HepG2 (cell line): ENCODE measurements around the gene ZNF213. TPM values are rescaled to one million over a fixed set of nuclear protein-coding genes. Genes with fewer than 3 reads are reported as not detected.

Experiments used
- FOXA1 ChIP-seq, 2 experiments: fragments of 450-650 bp in 1 of 2; sonication (generic) in 1 of 2; formaldehyde crosslinking in 1 of 2; IDR thresholded peaks; 2 replicates each; pipeline versions ENCODE4 v1.4.0 to v1.6.1; 2016 to 2020; ENCODE audit warnings: missing genetic modification reagents in 1 of 2
- HNF1B ChIP-seq: sonication (generic); formaldehyde crosslinking; IDR thresholded peaks from 2 replicates; pipeline ENCODE4 v1.5.1; 2020; ENCODE audit warnings: mild to moderate bottlenecking, moderate library complexity, missing genetic modification reagents
- MAX ChIP-seq: IDR thresholded peaks from 2 replicates; pipeline ENCODE4 v1.6.1; 2012; ENCODE audit warnings: inconsistent platforms
- NFE2L1 ChIP-seq: sonication (generic); formaldehyde crosslinking; IDR thresholded peaks from 2 replicates; pipeline ENCODE4 v1.4.0; 2020; ENCODE audit warnings: missing genetic modification reagents, mild to moderate bottlenecking, borderline replicate concordance
- NR0B2 ChIP-seq: sonication (generic); formaldehyde crosslinking; IDR thresholded peaks from 2 replicates; pipeline ENCODE4 v1.4.0; 2020; ENCODE audit warnings: mild to moderate bottlenecking, missing genetic modification reagents
- NR1H2 ChIP-seq: sonication (generic); formaldehyde crosslinking; IDR thresholded peaks from 2 replicates; pipeline ENCODE4 v1.8.1; 2022; ENCODE audit warnings: low read depth, missing genetic modification reagents, borderline replicate concordance
- SNAPC2 ChIP-seq: sonication (generic); formaldehyde crosslinking; IDR thresholded peaks from 2 replicates; pipeline ENCODE4 v1.8.1; 2022; ENCODE audit warnings: mild to moderate bottlenecking, missing genetic modification reagents
- TMF1 ChIP-seq: sonication (generic); formaldehyde crosslinking; IDR thresholded peaks from 2 replicates; pipeline ENCODE4 v1.8.1; 2022; ENCODE audit warnings: low read depth, missing genetic modification reagents
- ZBTB21 ChIP-seq: sonication (generic); formaldehyde crosslinking; IDR thresholded peaks from 2 replicates; pipeline ENCODE4 v1.4.0; 2020; ENCODE audit warnings: missing genetic modification reagents
- ZNF121 ChIP-seq: sonication (generic); formaldehyde crosslinking; IDR thresholded peaks from 2 replicates; pipeline ENCODE4 v1.5.0; 2020; ENCODE audit warnings: mild to moderate bottlenecking, missing genetic modification reagents
- ZNF263 ChIP-seq: sonication (generic); formaldehyde crosslinking; IDR thresholded peaks from 2 replicates; pipeline ENCODE4 v1.4.0; 2020; ENCODE audit warnings: missing genetic modification reagents
- ZNF317 ChIP-seq: sonication (generic); formaldehyde crosslinking; IDR thresholded peaks from 2 replicates; pipeline ENCODE4 v1.5.0; 2020; ENCODE audit warnings: mild to moderate bottlenecking, missing genetic modification reagents
- ZNF430 ChIP-seq: sonication (generic); formaldehyde crosslinking; IDR thresholded peaks from 2 replicates; pipeline ENCODE4 v1.9.0; 2021; ENCODE audit warnings: mild to moderate bottlenecking, missing genetic modification reagents
- ZNF501 ChIP-seq: sonication (generic); formaldehyde crosslinking; IDR thresholded peaks from 2 replicates; pipeline ENCODE4 v1.5.1; 2020; ENCODE audit warnings: mild to moderate bottlenecking, moderate library complexity, missing genetic modification reagents
- ZNF512 ChIP-seq: sonication (generic); formaldehyde crosslinking; IDR thresholded peaks from 2 replicates; pipeline ENCODE4 v1.4.0; 2020; ENCODE audit warnings: mild to moderate bottlenecking, missing genetic modification reagents
- ZNF619 ChIP-seq: sonication (generic); formaldehyde crosslinking; IDR thresholded peaks from 2 replicates; pipeline ENCODE4 v1.4.0; 2020; ENCODE audit warnings: mild to moderate bottlenecking, missing genetic modification reagents
- polyA plus RNA-seq, 8 experiments: library from polyadenylated mRNA; depleted of rRNA in 3 of 8; stranded (reverse) in 7 of 8; unstranded in 1 of 8; fragments of >200 nt; fragmentation: Illumina TruSeq in 4 of 8; extraction: Trizol in 4 of 8; gene quantifications; 2 replicates each; pipeline versions ENCODE4 v1.2.1 to v1.2.3, GENCODE V29; 2011 to 2016; ENCODE audit warnings: low read depth in 4 of 8, missing spikeins in 1 of 8, mixed read lengths in 1 of 8; ENCODE audit not compliant: insufficient read depth in 1 of 8
- total RNA-seq, 5 experiments: library from RNA; depleted of rRNA; stranded (reverse); fragments of >200 nt; fragmentation: Illumina TruSeq; extraction: Trizol; gene quantifications; 2 replicates each; pipeline ENCODE4 v1.2.3, GENCODE V29; 2016; ENCODE audit warnings: low read depth in 1 of 5
- TF ChIP-seq, protein P1 (sequence below): sonication (generic); formaldehyde crosslinking; IDR thresholded peaks from 2 replicates; pipeline ENCODE4 v1.8.1; 2023; ENCODE audit warnings: mild to moderate bottlenecking, moderate library complexity, missing genetic modification reagents
- TF ChIP-seq, protein P2 (sequence below): sonication (generic); formaldehyde crosslinking; IDR thresholded peaks from 2 replicates; pipeline ENCODE4 v1.4.0; 2020; ENCODE audit warnings: missing genetic modification reagents
- TF ChIP-seq, protein P3 (sequence below): sonication (generic); formaldehyde crosslinking; IDR thresholded peaks from 2 replicates; pipeline ENCODE4 v1.4.0; 2020; ENCODE audit warnings: missing genetic modification reagents

Gene ZNF213
- total and polyA plus RNA-seq, 2 of the 13 experiments (the other 11 are each of a cell fraction or from before 2014, with no cell fraction given) = 0.59 to 0.97 TPM

GRCh38 chr16:3188925-3189825 lies 54.3 kb downstream of the ZNF213 start (continued):
- peak; percentile 39; the same call in 1 of the 2 replicates for TF ChIP-seq ZNF512 (CRISPR knock-in tag)
- TF ChIP-seq NR1H2 = no peak
- TF ChIP-seq, protein P1, sequence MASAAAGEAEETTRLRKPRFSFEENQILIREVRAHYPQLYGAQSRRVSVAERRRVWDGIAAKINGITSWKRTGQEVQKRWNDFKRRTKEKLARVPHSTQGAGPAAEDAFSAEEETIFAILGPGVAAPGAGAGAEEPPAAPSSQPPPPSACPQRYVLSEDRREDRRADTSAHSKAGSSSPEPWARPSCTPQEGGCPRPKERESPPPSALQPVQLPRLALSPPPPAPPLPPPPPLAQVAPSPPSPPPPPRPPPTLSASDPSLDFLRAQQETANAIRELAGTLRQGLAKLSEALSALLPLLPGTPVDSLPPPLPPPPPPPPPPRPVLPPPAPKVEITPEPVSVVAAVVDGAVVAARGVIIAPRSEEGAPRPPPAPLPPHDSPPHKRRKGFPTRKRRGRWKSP (CRISPR knock-in tag) = peak; percentile 41; the same call in 1 of the 2 replicates
- TF ChIP-seq ZNF263 = peak; percentile 41; the same call in 1 of the 2 replicates
- TF ChIP-seq, protein P2, sequence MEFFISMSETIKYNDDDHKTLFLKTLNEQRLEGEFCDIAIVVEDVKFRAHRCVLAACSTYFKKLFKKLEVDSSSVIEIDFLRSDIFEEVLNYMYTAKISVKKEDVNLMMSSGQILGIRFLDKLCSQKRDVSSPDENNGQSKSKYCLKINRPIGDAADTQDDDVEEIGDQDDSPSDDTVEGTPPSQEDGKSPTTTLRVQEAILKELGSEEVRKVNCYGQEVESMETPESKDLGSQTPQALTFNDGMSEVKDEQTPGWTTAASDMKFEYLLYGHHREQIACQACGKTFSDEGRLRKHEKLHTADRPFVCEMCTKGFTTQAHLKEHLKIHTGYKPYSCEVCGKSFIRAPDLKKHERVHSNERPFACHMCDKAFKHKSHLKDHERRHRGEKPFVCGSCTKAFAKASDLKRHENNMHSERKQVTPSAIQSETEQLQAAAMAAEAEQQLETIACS (CRISPR knock-in tag) = no peak
- TF ChIP-seq, protein P3, sequence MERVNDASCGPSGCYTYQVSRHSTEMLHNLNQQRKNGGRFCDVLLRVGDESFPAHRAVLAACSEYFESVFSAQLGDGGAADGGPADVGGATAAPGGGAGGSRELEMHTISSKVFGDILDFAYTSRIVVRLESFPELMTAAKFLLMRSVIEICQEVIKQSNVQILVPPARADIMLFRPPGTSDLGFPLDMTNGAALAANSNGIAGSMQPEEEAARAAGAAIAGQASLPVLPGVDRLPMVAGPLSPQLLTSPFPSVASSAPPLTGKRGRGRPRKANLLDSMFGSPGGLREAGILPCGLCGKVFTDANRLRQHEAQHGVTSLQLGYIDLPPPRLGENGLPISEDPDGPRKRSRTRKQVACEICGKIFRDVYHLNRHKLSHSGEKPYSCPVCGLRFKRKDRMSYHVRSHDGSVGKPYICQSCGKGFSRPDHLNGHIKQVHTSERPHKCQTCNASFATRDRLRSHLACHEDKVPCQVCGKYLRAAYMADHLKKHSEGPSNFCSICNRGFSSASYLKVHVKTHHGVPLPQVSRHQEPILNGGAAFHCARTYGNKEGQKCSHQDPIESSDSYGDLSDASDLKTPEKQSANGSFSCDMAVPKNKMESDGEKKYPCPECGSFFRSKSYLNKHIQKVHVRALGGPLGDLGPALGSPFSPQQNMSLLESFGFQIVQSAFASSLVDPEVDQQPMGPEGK (CRISPR knock-in tag) = peak; percentile 77
- TF ChIP-seq ZNF317 (CRISPR knock-in tag) = peak; percentile 36; the same call in 1 of the 2 replicates
- peak; percentile 79 for TF ChIP-seq MAX
- TF ChIP-seq ZNF619 = peak; percentile 65
- TF ChIP-seq ZBTB21 (CRISPR knock-in tag) = 0 out of 2 replicates have a peak, but pooled peaks have one; percentile 1
- no peak for TF ChIP-seq FOXA1 (IDR thresholded peaks at IDR 0.05)
- no peak for TF ChIP-seq FOXA1 (CRISPR knock-in tag; IDR thresholded peaks at IDR 0.05)
- TF ChIP-seq NR0B2 = 0 out of 2 replicates have a peak, but pooled peaks have one; percentile 34
- peak; percentile 47 for TF ChIP-seq ZNF501 (CRISPR knock-in tag)
- 0 out of 2 replicates have a peak, but pooled peaks have one; percentile 63 for TF ChIP-seq NFE2L1 (CRISPR knock-in tag)
- TF ChIP-seq HNF1B = 0 out of 2 replicates have a peak, but pooled peaks have one; percentile 12
- peak; percentile 60; the same call in 1 of the 2 replicates for TF ChIP-seq ZNF430 (CRISPR knock-in tag)
- 0 out of 2 replicates have a peak, but pooled peaks have one; percentile 29 for TF ChIP-seq ZNF121 (CRISPR knock-in tag)
- TF ChIP-seq SNAPC2 (CRISPR knock-in tag) = no peak
- TF ChIP-seq TMF1 = no peak
